ENCODE data around the gene STARD3. TPM values are rescaled to one million over a fixed set of nuclear protein-coding genes. Genes with fewer than 3 reads are reported as not detected.

Gene STARD3
- total RNA-seq, 6 experiments from 2014 or later = 24.3 to 49.8 (median 28.0) TPM

GRCh38 chr17:39702901-39703893 is 66.3 kb downstream of the STARD3 start:
- ATAC-seq (peak; percentile 60 to 76 (median 70)), DNase-seq (peak in 1 of 3 donors; percentile 75)
- Histone ChIP-seq H3K4me1 (peaks cover 0 to 62% (median 32%) of the 10 kb centered on the region in 4 donors), H3K9me3 (no peaks in the 10 kb centered on the region), H3K27ac (peak overlapping the region; percentile 78 to 95 (median 81)), H3K27me3 (no peaks in the 10 kb centered on the region), H3K36me3 (peaks cover 0 to under 1% (median 0%) of the 10 kb centered on the region in 4 donors), H3K4me3 (no peak overlapping the region)
- intact Hi-C loops (cut with DNase I) = no loop called here
- TF ChIP-seq CTCF (IDR thresholded peaks at IDR 0.05) (no peak), POLR2A (IDR thresholded peaks at IDR 0.05) (no peak)
- 27% methylated on average over 10 of the region's 12 CpGs for WGBS (ENCODE audit: insufficient coverage, low coverage, low lambda C conversion rate, missing lambda C conversion rate)

GRCh38 chr17:39703913-39704312 is 67.0 kb downstream of the STARD3 start:
- Histone ChIP-seq H3K4me1 (peaks cover 0 to 62% (median 32%) of the 10 kb centered on the region in 4 donors), H3K36me3 (peaks cover 0 to 6% (median 0%) of the 10 kb centered on the region in 4 donors), H3K27ac (peak overlapping the region; percentile 78 to 95 (median 81)), H3K27me3 (no peaks in the 10 kb centered on the region), H3K4me3 (no peak overlapping the region), H3K9me3 (no peaks in the 10 kb centered on the region)
- intact Hi-C loops (cut with DNase I) = no loop called here
- no peak for DNase-seq
- WGBS (ENCODE audit: insufficient coverage, low coverage, low lambda C conversion rate, missing lambda C conversion rate) = 64% methylated on average over 2 of the region's 5 CpGs
- TF ChIP-seq CTCF (IDR thresholded peaks at IDR 0.05) (no peak), POLR2A (IDR thresholded peaks at IDR 0.05) (no peak)
- no peak for ATAC-seq

- DNase-seq (no peak), ATAC-seq (no peak)
- intact Hi-C loops (cut with DNase I) = no loop called here
- 72% methylated on average over 5 of the region's 11 CpGs for WGBS (ENCODE audit: insufficient coverage, low coverage, low lambda C conversion rate, missing lambda C conversion rate)
- TF ChIP-seq POLR2A (IDR thresholded peaks at IDR 0.05) (no peak), CTCF (IDR thresholded peaks at IDR 0.05) (peak in 1 of 4 donors; percentile 32)
- Histone ChIP-seq H3K27ac (peak overlapping the region; percentile 74 to 95 (median 88)), H3K4me3 (no peak overlapping the region), H3K9me3 (no peaks in the 10 kb centered on the region), H3K36me3 (peaks cover 0 to 6% (median 0%) of the 10 kb centered on the region in 4 donors), H3K4me1 (peaks cover 0 to 62% (median 29%) of the 10 kb centered on the region in 4 donors), H3K27me3 (no peaks in the 10 kb centered on the region)
These were observed 68.0 kb downstream of the STARD3 start for GRCh38 chr17:39704821-39705551.

DNA sequence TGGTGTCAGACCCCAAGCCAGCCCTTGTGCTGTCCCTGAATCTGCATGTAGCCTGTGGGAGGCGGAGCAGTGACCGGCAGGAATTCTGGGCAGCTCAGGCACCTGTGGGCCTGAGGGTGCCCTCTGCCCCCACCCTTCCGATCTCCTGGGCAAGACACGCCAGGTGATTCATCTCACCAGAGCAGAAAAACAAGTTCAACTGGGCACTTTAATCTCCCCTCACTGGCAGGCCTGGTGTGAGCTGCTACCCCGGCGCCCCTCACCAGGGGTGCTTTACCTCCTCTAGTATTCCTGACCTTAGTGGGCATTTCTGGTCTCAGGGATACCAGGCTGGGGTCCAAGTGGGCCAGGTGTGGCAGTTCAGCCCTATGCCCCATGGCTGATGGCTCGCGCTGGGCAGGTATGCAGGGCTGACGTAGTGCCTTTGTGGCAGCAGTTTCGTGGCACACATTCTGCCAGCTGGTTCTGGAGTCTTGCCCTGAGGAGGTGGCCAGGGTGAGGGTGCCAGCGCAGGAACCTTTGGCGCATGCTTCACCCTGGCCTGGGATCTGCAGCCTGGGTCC is 68.9 kb downstream of the STARD3 start:
- no peaks in the 10 kb centered on the region for H3K9me3 ChIP-seq
- H3K36me3 ChIP-seq = peaks cover 0 to 6% (median 0%) of the 10 kb centered on the region in 4 donors
- TF ChIP-seq POLR2A (IDR thresholded peaks at IDR 0.05) (no peak), CTCF (IDR thresholded peaks at IDR 0.05) (no peak)
- 17% methylated on average over 6 of the region's 12 CpGs for WGBS (ENCODE audit: insufficient coverage, low coverage, low lambda C conversion rate, missing lambda C conversion rate)
- ATAC-seq (peak; percentile 62 to 73 (median 70)), DNase-seq (peak; percentile 81 to 95 (median 94))
- H3K4me3 ChIP-seq = no peak overlapping the region
- intact Hi-C loops (cut with DNase I) = no loop called here
- no peaks in the 10 kb centered on the region for H3K27me3 ChIP-seq
- peaks cover 0 to 62% (median 29%) of the 10 kb centered on the region in 4 donors for H3K4me1 ChIP-seq
- H3K27ac ChIP-seq = peak overlapping the region; percentile 74 to 95 (median 88)

Measured in right lobe of liver (tissue), 6 donors.